Activated naive CD4-positive, alpha-beta T cell (primary cell): ENCODE measurements around the gene CLEC18C.
"Not testable (repeated sequence)": the region's sequence is repeated elsewhere in the genome, so short reads cannot be mapped to it uniquely, and the experiment has no call there.

ENCODE experiments used
- DNase-seq, 4 experiments: peaks; one replicate each; lab custom pipeline; 2025; lab: John Stamatoyannopoulos, UW

The CLEC18C gene

DNA sequence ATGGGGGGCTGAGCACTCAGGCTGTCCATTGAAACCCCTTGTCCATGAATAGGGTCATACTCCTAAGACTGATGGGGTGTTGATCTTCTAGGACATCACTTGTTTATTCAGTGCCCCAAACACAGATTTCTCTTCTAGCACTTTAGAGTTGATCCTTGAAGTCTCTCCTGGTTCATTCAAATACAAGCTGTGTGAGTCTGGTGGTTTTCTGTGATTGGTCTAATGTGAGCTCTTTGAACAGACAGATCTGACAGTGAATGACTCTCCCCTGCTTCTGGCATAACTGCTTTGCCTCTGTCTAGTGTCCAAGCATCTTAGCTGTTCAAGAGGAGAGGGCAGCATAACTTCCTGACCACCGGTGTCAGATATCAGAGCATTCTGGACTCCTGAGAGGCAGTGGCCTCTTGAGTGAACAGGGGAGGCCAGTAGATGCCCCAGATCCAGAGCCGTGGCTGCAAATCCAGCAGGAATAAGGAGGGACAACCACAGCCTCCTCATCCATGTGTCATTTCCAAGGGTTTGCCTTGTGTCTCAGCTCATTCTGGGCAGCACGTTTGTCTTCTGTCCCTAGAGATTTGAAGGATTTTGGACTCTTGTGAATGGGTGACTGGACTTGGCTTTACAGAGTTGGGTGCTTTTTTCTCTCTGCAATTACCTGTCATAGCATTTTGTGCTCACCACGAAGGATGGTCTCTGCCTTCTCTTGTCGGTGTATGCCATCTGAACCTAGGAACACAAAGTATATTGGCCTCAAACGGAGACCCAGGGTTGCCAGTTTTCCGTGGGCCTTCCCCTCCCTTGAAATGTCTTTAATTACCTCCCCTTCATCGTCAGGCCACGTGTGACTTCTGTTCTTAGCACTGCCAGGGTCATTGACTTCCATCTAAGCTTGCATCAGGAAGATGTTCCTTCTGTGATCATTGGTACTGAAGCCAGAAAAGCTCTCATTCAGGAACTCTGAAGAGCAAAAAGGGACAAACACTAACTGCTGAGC, 13.9 kb upstream of the CLEC18C start:
- DNase-seq, result no peak

DNA sequence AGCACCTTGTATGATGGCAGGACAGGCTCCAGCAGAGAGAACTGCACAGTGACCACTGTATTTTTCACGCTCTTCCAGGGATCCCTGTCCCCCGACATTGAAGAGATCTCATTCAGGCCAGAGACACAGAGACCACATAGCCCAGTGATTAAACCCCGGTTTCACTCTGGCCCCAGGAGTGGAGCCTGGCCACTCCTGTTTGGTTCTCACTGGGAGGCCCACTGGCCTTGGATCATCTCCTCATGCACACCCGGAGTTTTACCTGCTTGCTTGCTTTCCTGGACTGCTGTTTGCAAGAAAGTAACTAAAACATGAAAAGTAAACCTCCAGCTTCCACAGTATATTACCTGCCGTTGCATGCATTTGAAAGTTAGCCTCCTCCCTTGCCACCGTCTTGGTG, 13.2 kb upstream of the CLEC18C start:
- DNase-seq, result no peak

DNA sequence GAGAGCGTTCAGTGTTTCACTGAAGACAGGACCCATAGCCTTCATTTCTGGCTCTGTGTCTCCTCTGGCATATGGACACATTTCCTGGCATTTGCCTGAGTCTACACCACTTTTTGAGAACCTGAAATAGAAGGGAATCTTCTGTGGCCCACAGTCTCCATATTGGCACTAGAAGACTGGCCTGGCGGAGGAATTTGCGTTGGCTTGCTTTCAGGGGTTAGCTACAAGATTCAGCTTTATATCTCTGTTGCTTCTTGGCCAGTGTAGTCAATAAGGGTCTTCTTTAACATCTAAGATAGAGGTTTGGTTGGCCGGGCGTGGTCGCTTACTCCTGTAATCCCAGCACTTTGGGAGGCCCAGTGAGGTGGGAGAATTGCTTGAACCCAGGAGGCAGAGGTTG, 12.8 kb upstream of the CLEC18C start:
- no peak for DNase-seq

DNA sequence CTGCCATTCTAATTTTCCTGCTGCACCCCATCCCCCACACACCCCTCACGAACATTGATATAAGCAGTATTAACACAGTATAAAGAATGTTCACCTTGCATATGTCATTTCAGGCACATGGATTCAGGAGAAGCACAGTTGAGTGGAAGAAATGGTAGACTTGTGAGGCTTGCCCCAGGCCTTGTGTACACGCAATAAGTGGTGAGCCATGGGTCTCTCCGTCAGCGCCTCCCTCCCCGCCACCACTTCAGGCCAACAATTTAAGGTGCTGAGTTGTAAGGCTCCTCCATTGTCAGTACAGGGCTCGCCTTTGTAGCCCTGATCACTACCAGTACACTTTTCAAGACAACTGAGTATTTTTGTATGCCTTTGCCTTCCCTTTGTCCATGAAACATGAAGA, 12.2 kb upstream of the CLEC18C start:
- DNase-seq, result no peak

DNA sequence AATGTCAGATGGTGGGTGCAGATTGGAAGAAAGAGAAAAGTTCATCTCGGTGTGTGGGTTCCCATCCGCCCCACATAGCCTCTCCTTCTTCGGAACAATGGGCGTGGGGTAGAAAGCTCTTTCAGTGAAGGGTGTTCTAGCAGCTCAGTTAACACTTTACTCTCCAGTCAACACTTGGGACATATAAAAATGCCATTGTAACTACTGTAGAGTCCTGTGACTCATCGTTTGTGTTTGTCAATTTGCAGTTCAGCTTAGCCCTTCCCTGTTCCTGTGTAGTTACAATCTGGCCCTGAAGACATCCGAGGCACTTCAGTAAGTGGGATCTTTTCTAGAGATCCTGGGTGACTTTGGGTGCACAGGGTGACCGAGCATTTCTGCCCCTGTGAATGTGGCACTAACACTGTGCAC, 11.5 kb upstream of the CLEC18C start:
- no peak for DNase-seq

DNA sequence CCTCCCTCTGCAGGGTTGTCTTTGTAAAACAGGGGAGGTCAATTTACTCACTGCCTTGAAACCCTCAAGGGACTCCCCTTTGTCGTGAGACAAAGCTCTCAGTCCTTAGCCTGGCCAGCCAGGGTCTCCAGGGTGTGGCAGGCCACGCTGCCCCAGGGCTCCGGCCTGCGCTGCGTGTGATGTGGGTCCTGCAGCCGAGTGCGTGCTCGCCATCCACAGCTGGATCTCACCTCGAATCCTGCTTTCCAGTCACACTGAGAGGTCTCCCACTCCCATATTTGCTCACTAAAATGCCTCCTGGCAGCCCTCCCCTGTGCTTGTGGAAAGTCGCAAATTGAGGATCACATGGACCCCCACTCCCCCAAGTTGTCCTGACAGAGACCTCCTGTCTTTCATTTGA, 10.0 kb upstream of the CLEC18C start:
- no peak for DNase-seq

DNA sequence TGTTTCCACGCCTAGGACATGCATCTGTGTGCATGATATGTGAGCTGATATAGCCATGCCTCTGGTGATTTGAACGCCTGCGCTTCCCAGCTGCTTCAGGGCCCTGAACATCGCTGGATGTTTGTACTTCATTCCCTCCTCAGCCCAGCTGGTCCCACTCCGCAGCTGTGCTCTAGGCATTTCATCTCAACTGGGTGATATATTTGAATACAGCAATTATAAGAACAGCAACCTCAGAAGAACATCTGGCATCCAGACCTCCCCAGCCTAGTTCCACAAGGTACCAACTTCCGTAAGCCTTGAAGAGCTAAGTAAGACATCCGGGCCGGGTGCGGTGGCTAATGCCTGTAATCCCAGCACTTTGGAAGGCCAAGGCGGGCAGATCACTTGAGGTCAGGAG, 6.9 kb upstream of the CLEC18C start:
- not testable (repeated sequence) for DNase-seq

DNA sequence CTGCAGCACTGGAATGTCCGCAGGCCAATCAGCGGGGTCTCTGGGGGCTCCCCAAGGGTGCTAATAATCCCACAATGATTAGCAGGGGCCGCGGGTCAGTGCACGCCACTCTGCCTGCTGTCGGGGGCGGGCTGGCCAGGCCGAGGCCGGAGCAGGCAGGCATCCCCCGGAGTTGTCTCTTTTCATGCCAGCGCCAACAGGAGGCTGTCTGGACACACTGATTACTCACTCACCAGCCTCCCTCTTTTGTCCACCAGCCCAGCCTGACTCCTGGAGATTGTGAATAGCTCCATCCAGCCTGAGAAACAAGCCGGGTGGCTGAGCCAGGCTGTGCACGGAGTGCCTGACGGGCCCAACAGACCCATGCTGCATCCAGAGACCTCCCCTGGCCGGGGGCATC, 329 bp downstream of the CLEC18C start:
- not testable (repeated sequence) for DNase-seq

DNA sequence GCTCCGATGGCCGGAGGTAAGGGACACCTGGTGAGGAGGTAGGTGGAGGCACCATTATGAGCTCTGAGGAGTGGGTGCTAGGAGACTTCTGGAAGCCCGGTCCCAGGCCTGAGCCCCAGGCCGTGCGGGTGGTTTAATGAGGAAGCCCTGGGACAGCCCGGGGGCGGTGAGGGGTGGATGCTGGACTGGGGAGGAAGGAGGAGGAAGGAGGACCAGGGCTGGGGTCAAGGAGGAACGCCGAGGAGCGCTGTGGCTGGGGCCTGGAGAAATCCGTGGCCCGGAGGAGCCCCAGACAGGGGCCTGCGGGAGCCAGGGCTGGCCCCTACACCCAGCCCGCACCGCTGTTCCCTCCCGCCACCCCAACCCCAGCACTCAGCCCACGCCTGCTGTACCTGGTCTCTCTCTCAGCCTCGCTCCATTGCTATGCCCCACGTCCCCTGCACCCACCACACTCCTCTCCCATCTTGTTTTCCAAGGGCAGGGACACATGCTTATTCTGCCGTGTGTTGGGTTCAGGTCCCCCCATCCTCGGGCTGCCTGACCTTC, 873 bp downstream of the CLEC18C start:
- not testable (repeated sequence) for DNase-seq

DNA sequence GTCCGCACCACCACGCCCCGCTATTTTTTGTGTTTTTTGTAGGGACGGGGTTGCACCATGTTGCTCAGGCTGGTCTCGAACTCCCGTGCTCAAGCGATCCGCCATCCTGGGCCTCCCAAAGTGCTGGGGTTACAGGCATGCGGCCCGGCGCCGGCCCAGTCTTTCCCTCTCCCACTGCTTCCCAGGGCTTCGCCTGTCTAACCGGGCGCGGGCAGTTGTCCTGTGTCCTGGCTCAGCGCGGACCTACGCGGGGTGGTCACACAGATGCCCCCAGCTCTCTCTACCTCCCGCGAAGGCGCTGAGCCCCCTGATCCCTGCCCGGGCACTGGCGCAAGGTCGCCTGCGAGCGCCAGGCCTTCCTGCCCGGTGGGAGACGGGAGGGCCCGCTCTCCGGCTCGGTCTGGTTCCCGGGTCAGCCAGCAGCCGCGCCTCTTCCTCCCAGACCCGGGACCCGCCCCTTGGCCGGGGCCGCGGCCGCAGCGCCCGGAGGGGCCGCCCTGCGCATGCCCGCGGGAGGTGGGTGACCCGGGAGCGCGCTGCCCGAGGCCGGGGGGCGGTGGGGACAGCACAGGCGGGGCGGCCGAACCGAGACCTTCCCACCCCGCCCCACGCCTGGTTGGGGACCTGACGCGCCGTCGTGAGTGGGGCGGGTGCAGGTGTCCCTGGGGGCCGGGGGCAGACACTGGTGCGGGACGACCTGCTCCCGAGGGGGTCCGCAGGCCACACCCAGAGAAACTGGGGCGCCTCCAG, 14.4 kb downstream of the CLEC18C start:
- DNase-seq, result not testable (repeated sequence)

DNA sequence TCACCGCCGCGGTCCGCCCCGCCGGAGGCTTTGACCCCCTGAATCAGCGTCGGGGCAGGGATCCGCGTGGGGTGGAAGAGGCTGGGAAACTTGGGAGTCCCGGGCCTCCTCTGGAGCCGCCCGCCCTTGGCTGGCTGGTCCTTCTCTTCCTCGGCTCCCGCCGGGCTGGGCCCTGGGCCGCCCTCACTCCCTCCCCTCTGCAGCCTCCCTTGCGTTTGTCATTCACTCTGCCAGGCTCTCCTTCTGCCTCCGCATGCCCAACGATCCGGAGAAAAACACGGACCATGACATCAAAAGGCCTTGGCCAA, 15.0 kb downstream of the CLEC18C start:
- not testable (repeated sequence) for DNase-seq

DNA sequence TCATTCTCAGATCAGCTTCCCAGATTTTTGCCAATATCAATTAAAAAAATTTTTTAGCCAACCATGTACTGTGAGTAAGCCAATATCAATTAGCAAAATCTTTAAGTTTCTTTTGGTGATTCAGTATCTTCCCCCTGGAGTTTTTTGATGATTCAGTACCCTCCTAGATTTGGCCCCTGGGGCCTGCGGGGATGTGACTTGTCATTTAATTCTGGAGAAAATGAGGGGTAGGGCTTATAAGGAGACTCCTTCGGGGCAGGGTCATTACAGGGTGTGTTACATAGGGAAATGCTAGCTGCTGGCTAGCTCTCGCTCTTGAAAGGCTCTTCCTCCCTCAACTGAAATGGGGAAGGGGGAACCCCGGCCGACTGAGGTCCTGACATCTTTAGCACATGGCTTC, 17.0 kb downstream of the CLEC18C start:
- DNase-seq, result not testable (repeated sequence)

DNA sequence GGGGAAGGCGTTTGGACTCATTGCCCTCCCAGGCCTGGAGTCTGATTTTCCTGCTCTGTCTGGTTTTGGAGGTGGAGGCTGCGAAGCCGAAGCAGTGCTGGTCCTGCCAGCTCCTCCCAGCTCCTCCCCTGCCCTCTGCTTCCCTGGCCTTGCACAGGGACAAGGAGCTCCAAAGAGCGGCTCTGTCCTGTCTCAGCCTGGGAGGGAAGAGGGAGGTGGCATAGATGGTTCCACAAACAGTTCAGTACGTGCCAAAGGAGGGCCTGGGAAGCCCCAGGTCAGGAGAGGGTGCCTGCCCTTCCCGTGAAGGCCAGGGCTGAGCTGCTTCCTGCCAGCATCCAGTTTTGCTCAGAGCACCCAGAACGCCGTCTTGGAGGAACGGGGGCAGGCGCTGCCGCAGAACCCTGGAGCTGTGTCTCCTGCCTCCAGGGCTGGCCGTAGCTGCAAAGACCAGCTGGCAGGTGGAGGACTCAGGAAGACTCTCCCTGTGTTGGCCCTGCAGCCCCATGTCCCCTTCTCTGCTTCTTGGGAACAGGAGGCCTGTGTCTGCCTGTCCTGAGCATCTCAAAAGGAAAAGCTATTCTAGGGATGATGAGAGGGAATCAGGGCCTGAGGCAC, 23.2 kb downstream of the CLEC18C start:
- not testable (repeated sequence) for DNase-seq

DNA sequence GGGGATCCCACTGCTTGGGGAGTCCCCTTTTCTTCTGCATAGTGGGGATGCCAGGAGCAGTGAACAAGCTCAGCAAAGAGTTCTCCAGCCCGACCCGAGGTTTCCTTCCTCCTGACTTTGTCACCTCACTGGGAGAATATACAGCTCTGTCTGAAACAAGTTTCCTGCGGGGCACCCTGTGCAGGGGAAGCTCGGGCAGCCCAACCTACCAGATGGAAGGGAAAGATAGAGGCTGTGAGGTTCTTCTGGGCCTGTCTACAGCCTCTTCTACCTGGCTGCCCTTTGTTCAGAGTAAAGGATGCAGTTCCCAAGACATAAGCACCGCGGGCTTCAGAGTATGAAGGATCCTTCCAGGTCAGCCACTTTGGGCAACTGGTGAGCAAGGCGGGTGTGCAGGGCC, 24.0 kb downstream of the CLEC18C start:
- DNase-seq, result not testable (repeated sequence)

DNA sequence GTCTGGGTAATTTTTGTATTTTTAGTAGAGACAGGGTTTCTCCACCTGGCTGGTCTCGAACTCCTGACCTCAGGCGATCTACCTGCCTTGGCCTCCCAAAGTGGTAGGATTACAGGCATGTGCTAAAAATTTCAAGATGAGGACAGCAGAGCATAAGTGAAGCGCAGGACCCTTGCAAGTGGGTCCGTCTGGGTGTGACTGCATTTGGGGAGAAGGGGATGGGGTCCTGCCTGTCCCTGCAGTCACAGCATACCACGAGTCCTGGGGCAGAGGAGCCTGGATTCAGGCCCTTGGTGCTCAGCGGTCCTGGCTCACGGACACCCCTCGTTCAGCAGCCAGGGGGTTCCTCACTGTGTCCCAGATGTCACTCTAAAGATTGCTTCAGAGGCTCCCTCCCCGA, 24.6 kb downstream of the CLEC18C start:
- DNase-seq, result not testable (repeated sequence)

DNA sequence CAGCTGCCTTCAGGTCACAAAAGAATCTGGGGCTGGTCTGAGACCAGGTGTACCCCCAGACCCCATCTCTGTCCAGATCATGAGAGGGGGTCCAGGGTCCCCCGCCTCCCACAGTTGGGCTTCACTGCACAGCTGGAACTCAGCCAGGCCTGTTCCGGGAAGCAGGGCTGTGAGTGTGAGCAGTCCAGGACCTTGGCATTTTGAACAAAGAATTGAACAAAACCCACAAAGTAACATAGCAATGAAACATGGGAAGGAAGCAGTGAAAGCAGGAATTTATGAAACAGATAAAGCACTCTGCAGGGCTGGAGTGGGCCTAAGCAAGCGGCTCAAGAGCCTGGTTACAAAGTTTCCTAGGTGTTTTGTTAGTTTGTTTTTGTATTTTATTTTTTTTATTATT, 25.1 kb downstream of the CLEC18C start:
- not testable (repeated sequence) for DNase-seq

DNA sequence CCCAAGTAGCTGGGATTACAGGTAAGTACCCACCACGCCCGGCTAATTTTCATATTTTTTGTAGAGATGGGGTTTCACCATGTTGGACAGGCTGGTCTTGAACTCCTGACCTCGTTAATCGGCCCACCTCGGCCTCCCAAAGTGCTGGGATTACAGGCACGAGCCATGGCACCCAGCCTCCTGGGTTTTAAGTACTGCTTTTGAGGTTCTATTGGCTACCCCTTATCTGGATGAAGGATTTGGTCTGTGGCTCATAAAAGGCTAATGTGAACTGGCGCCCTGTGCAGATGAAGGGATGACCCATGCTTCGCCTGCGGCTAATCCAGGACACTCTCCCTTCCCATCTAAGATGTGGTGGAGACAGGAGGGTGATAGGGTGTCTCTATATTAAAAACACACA, 25.6 kb downstream of the CLEC18C start:
- not testable (repeated sequence) for DNase-seq

DNA sequence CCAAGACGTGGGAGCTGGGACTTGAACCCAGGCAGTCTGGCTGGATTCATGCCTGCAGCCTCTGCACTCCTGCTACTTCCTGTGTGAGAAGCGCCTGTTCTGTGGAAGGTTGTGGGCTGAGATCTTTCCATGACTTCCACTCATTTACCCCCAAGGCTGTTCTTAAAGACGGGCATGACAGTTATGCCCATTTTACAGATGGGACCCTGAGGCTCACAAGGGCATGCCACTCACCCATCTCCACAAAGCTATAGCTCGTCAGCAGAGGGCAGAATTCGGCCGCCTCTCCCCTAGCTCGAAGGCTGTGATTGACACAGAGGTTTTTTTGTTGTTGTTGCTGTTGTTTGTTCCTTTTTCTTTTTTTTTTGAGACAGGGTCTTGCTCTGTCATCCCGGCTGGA, 26.5 kb downstream of the CLEC18C start:
- not testable (repeated sequence) for DNase-seq

DNA sequence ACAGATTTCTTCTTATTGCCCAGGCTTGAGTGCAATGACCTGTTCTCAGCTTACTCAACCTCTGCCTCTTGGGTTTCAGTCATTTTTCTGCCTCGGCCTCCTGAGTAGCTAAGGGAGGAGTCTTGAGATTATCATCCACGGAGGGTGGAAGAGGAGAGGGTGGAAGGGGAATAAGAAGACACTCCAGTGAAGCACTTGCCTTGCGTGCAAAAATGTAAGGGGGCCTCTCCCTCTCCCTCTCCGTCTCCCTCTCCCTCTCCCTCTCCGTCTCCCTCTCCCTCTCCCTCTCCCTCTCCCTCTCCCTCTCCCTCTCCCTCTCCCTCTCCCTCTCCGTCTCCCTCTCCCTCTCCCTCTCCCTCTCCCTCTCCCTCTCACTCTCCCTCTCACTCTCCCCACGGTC, 29.9 kb downstream of the CLEC18C start:
- DNase-seq, result not testable (repeated sequence)

DNA sequence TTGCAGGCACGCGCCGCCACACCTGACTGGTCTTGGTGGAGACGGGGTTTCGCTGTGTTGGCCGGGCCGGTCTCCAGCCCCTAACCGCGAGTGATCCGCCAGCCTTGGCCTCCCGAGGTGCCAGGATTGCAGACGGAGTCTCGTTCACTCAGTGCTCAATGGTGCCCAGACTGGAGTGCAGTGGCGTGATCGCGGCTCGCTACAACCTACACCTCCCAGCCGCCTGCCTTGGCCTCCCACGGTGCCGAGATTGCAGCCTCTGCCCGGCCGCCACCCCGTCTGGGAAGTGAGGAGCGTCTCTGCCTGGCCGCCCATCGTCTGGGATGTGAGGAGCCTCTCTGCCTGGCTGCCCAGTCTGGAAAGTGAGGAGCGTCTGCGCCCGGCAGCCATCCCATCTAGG, 30.4 kb downstream of the CLEC18C start:
- not testable (repeated sequence) for DNase-seq

DNA sequence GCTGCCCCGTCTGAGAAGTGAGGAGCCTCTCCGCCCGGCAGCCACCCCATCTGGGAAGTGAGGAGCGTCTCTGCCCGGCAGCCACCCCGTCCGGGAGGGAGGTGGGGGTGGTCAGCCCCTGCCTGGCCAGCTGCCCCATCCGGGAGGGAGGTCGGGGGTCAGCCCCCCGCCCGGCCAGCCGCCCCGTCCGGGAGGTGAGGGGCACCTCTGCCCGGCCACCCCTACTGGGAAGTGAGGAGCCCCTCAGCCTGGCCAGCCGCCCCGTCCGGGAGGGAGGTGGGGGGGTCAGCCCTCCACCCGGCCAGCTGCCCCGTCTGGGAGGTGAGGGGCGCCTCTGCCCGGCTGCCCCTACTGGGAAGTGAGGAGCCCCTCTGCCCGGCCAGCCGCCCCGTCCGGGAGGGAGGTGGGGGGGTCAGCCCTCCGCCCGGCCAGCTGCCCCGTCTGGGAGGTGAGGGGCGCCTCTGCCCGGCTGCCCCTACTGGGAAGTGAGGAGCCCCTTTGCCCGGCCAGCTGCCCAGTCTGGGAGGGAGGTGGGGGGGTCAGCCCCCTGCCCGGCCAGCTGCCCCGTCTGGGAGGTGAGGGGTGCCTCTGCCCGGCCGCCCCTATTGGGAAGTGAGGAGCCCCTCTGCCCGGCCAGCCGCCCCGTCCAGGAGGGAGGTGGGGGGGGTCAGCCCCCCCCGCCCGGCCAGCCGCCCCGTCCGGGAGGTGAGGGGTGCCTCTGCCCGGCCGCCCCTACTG, 31.2 kb downstream of the CLEC18C start:
- not testable (repeated sequence) for DNase-seq

DNA sequence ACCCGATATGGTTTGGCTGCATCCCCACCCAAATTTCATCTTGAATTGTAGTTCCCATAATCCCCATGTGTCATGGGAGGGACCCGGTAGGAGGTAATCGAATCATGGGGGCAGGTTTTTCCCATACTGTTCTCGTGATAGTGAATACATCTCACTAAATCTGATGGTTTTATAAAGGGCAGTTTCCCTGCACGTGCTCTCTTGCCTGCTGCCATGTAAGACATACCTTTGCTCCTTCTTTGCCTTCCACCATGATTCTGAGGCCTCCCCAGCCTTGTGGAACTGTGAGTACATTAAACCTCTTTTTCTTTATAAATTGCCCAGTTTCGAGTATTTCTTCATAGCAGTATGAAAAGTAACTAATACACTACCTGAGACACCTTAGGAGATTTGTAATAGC, 32.8 kb downstream of the CLEC18C start:
- DNase-seq, result not testable (repeated sequence)
